Measurements from ENCODE around the gene RBM10. TPM values are rescaled to one million over a fixed set of nuclear protein-coding genes. Genes with fewer than 3 reads are reported as not detected.
A peak's percentile ranks its signal among the peaks of the same experiment; 100 is the strongest.

RBM10 gene
- total and polyA plus RNA-seq, 2 donors (not counting 1 experiment from before 2014, with no cell fraction given) = 14.9 to 50.0 TPM

GRCh38 chrX:47216393-47216925, 71.4 kb downstream of the RBM10 start:
- Histone ChIP-seq H3K9ac (ENCODE audit: insufficient read depth, low read length) (no peak overlapping the region), H4K20me1 (ENCODE audit: control insufficient read depth, extremely low read depth, insufficient read depth, low read length) (no peaks in the 10 kb centered on the region), H3K36me3 (ENCODE audit: control insufficient read depth, insufficient read depth, low read length) (peaks cover 27% of the 10 kb centered on the region), H3K4me3 (replicated peaks in 1 of 4; ENCODE audit: control extremely low read depth in 1 of 4, insufficient read depth in 1 of 4, low read depth in 3 of 4, low read length in 4 of 4) (no peak overlapping the region), H2AFZ (ENCODE audit: low read length) (no peak overlapping the region), H3K4me2 (ENCODE audit: extremely low read depth, insufficient read depth, low read length) (no peak overlapping the region), H3K79me2 (ENCODE audit: control insufficient read depth, insufficient read depth, low read length) (peaks cover 28% of the 10 kb centered on the region), H3K4me1 (ENCODE audit: control insufficient read depth, extremely low read depth, insufficient read depth, low read length) (peaks cover 9% of the 10 kb centered on the region), H3K9me3 (ENCODE audit: control insufficient read depth, insufficient read depth, low read depth, low read length) (no peaks in the 10 kb centered on the region), H3K27ac (ENCODE audit: insufficient read depth, low read length) (peak overlapping the region; percentile 75), H3K27me3 (ENCODE audit: control insufficient read depth, insufficient read depth, low read length) (no peaks in the 10 kb centered on the region)
- no peak for TF ChIP-seq EZH2 (IDR thresholded peaks at IDR 0.05; ENCODE audit: low read length, missing control alignments)
- no peak for TF ChIP-seq CTCF (conservative IDR thresholded peaks at IDR 0.05 in 1 of 2, IDR thresholded peaks at IDR 0.05 in 1 of 2; ENCODE audit: low read depth in 1 of 2, low read length in 2 of 2)
- peak in 1 of 2 donors; percentile 23 for DNase-seq (ENCODE audit: low read depth in 2 of 2)

GRCh38 chrX:47217121-47217851, 72.3 kb downstream of the RBM10 start:
- peak overlapping the region in 3 of 4 experiments; percentile 6 to 40 (median 28) for H3K4me3 ChIP-seq (replicated peaks in 1 of 4; ENCODE audit: control extremely low read depth in 1 of 4, insufficient read depth in 1 of 4, low read depth in 3 of 4, low read length in 4 of 4)
- no peaks in the 10 kb centered on the region for H4K20me1 ChIP-seq (ENCODE audit: control insufficient read depth, extremely low read depth, insufficient read depth, low read length)
- peaks cover 37% of the 10 kb centered on the region for H3K79me2 ChIP-seq (ENCODE audit: control insufficient read depth, insufficient read depth, low read length)
- peak overlapping the region; percentile 46 for H3K9ac ChIP-seq (ENCODE audit: insufficient read depth, low read length)
- H3K27me3 ChIP-seq (ENCODE audit: control insufficient read depth, insufficient read depth, low read length) = no peaks in the 10 kb centered on the region
- H3K9me3 ChIP-seq (ENCODE audit: control insufficient read depth, insufficient read depth, low read depth, low read length) = no peaks in the 10 kb centered on the region
- no peak for TF ChIP-seq EZH2 (IDR thresholded peaks at IDR 0.05; ENCODE audit: low read length, missing control alignments)
- TF ChIP-seq CTCF (conservative IDR thresholded peaks at IDR 0.05 in 1 of 2, IDR thresholded peaks at IDR 0.05 in 1 of 2; ENCODE audit: low read depth in 1 of 2, low read length in 2 of 2) = no peak
- peak in 1 of 2 donors; percentile 69 for DNase-seq (ENCODE audit: low read depth in 2 of 2)
- peak overlapping the region; percentile 75 for H3K27ac ChIP-seq (ENCODE audit: insufficient read depth, low read length)
- peak overlapping the region; percentile 49 for H3K4me2 ChIP-seq (ENCODE audit: extremely low read depth, insufficient read depth, low read length)
- peaks cover 9% of the 10 kb centered on the region for H3K4me1 ChIP-seq (ENCODE audit: control insufficient read depth, extremely low read depth, insufficient read depth, low read length)
- peaks cover 21% of the 10 kb centered on the region for H3K36me3 ChIP-seq (ENCODE audit: control insufficient read depth, insufficient read depth, low read length)
- no peak overlapping the region for H2AFZ ChIP-seq (ENCODE audit: low read length)

GRCh38 chrX:47217852-47218279, 72.8 kb downstream of the RBM10 start:
- Histone ChIP-seq H3K9ac (ENCODE audit: insufficient read depth, low read length) (peak overlapping the region; percentile 92), H2AFZ (ENCODE audit: low read length) (peak overlapping the region; percentile 95), H3K27ac (ENCODE audit: insufficient read depth, low read length) (peak overlapping the region; percentile 98), H4K20me1 (ENCODE audit: control insufficient read depth, extremely low read depth, insufficient read depth, low read length) (no peaks in the 10 kb centered on the region), H3K4me1 (ENCODE audit: control insufficient read depth, extremely low read depth, insufficient read depth, low read length) (peaks cover 9% of the 10 kb centered on the region), H3K79me2 (ENCODE audit: control insufficient read depth, insufficient read depth, low read length) (peaks cover 39% of the 10 kb centered on the region), H3K27me3 (ENCODE audit: control insufficient read depth, insufficient read depth, low read length) (no peaks in the 10 kb centered on the region), H3K4me3 (replicated peaks in 1 of 4; ENCODE audit: control extremely low read depth in 1 of 4, insufficient read depth in 1 of 4, low read depth in 3 of 4, low read length in 4 of 4) (peak overlapping the region; percentile 74 to 82 (median 76)), H3K9me3 (ENCODE audit: control insufficient read depth, insufficient read depth, low read depth, low read length) (no peaks in the 10 kb centered on the region), H3K4me2 (ENCODE audit: extremely low read depth, insufficient read depth, low read length) (peak overlapping the region; percentile 99), H3K36me3 (ENCODE audit: control insufficient read depth, insufficient read depth, low read length) (peaks cover 18% of the 10 kb centered on the region)
- TF ChIP-seq CTCF (conservative IDR thresholded peaks at IDR 0.05 in 1 of 2, IDR thresholded peaks at IDR 0.05 in 1 of 2; ENCODE audit: low read depth in 1 of 2, low read length in 2 of 2) = no peak
- no peak for TF ChIP-seq EZH2 (IDR thresholded peaks at IDR 0.05; ENCODE audit: low read length, missing control alignments)
- peak; percentile 98 to 99 for DNase-seq (ENCODE audit: low read depth in 2 of 2)

Measured in fibroblast of lung (primary cell).